GM18861 (cell line): ENCODE data around the gene ZNF407.

Experiments used
- ATAC-seq: cut with Tn5 transposase; IDR thresholded peaks from one replicate; pipeline ENCODE4 v1.9.1; 2021; ENCODE audit not compliant: unreplicated experiment

ZNF407 gene

DNA sequence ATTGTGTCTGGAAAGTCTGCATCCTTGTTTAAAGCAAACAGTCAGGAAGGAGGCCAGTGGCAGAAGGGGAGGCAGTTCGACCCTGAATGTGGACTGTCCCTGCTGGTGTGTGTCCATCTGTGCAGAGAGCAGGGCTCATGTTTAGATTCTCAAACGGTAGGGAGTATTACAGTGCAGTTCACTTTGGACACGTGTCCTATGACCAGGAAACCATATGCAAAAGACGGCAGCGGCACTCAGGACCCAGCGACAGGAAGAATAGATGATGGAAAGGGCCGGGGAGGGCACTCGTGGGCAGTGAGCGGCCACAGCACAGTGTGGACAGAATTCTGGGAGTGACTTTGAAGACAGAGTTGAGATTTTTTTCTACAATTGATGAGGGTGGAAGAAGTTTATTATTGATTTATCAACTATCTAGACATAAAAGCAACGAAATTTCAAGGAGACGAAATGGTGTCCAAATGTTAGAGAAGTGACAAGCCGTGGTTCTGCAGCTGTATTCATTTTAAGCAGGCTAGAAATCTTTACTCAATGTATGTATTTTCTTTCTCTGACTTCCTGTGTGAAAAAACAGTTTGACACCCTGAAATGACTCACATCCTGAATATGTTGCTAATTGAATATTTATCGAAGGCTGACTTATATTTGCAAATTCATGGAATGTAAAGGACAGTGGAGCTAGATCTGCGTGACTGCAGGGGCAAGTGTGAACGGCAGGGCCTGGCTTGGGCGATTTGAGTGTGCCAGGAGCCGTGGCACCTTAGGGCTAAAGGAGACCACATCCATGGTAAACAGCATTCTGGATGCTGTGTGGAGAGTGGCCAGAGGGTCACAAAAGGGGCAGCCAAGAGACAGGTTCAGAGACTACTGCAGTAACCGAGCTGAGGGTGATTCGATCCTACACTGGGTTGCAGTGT is 397.1 kb downstream of the ZNF407 start:
- ATAC-seq: peak; percentile 62

DNA sequence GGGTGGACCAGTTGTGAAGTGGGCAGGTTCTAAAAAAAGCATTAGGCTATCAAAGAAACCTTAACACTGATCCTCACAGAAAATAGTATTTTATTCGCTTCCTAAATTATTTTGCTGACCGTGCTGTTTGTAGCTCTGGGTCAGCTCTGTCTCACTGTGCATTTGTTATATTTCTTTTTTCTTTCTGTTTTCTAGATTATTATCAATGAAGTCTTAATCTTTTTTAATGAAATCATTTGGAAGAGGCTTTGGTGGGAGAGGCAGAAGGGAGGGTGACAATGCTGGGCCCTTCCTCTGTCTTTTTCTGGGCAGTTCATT is 397.7 kb downstream of the ZNF407 start:
- ATAC-seq: no peak

DNA sequence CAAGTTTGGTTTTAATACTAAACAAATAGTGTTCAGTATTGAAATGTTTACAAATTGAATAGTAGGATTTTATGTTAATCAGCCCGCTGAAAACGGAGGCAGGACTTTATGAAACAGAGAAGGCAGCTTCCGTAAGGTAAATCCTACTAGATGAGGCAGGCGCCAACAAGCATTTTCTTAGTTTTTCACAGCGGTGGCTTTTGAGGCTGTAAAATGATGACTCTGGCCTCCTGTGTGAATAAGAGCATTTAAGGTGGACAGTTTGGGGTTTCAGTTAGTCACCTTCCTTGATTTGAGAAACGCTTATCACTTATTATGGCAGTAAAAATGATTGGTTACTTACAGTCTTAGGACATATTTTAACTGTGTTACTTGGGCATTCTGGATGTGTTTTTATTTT is 398.4 kb downstream of the ZNF407 start:
- ATAC-seq: no peak

DNA sequence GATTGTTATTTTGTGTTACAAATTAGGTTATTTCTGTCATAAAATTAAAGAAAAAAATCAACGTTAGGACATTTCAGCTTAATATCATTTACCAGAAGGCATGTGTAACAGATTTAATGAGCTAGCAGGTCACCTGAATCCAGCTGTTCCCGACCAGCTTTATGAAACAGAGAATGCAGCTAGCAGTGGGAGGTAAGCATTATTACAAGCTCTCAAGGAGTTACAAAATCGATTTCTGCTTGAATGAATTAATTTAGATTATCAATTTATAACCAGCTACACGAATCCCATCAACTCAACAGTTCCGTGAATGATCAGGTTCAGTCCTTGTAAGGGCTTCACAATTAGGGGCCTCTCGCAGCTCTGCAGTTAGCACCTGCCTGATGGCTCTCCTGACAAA is 399.3 kb downstream of the ZNF407 start:
- ATAC-seq: no peak

DNA sequence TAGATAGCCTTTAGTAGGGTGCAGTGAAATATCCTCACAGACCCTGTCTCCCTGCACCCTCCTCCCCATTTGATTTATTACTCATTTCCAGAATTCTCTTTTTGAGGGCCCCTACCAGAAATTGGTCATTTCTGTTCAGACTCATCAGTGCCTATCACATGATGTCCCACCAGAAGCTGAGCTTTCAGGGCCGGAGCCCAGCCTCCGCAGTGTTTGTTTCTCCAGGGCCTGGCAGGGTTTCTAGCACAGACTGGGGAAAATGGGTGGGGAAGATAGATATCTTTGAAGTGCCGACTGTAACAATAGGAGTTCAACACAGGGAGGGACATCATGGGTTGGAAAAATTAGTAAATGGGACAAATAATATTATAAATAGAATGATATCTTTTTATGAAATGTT is 403.2 kb downstream of the ZNF407 start:
- ATAC-seq: no peak

DNA sequence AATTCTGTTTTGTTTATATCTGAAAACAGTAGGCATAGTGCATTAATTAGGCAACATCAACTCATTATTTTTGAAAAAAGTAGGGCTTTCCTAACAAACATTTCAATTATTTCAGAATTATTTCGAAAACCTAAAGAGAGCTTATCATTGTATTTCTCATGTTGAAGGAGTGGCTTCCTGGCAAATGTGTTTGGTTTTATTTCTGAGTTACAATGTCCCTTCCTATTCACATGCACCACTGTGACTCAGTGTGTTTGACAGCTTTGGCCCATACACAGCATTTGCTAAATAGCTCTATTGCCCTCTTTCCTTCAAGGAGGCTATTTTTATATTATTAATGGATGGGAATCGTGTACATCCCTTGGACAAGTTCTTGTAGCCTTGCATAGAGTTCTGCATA is 405.4 kb downstream of the ZNF407 start:
- no peak for ATAC-seq

DNA sequence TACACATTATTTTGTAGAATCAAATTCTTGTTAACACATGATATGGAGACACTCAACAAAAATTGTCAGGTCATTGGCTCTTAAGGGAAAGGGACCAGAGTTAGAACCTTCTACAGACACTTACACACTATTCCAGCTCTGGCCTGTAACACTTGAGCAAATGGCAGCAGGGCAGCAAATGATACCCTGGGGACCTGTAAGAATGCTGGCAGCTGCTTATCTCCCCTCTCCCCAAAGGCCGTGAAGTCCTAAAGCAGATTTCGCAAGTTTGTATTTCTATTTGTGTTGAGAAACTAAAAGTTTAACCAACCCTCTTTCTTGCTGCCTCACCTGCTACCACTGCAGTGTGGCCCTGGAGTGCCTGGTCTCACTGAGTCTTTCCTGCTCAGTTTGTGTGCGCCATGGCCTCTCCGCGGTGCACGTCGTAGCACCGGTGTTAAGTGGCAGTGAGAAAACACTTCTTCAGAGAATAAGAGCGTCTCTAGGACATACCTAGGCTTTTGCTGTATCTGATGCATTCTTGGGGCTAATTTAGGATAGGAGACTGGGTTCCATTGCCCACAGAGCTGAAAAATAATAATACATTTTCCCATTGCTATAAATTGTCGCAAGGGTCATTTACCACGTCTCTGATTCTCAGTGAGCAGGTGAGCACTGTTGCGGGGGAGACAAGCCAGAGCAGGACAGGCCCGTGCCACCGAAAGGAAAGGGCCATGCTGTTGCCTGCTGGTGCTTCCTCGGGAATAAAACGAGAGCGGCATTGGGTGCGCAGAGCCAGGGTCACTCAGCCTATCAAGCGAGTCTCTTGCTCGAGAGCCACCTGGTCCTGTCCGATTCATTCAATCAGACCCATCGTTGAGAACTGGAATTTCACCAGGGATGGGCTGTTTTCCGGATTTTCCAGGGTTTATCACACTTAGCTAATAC is 406.4 kb downstream of the ZNF407 start:
- ATAC-seq: no peak

DNA sequence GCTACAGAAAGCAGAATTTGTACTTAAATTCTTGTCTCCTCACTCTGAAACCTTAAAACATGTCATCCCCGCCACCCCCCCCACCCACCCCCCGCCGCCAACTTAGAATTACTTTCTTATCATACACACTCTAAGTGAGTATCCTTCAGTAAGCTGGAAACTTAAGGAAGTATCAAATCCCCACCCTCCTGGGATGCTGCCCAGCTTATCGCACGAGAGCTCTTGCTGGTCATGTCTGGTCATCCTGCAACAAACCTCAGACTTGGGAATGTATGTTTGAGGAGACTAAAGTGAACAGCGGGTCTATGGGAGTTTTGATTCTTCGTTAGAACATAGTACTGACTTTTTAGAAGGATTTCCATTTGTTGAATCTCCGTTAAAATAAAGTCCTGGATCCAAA is 408.0 kb downstream of the ZNF407 start:
- no peak for ATAC-seq

DNA sequence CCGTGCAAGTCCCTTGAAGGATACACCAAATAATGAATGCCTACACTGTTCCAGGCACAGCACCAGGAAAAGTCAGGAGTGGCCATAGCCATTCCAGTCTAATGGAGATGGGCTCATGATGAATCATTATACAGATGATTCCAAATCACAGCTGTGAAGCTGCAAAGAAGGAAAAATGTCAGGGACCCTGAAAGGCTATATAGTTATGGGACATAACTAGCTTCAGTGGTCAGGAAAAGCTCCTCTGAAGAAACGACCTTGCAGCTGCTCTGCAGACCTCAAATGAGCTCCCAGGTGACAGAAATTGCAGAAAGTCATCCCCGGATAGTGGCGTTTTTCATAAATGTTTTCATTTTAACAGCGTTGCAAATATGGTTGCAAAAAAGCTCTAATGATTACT is 410.5 kb downstream of the ZNF407 start:
- ATAC-seq: no peak

DNA sequence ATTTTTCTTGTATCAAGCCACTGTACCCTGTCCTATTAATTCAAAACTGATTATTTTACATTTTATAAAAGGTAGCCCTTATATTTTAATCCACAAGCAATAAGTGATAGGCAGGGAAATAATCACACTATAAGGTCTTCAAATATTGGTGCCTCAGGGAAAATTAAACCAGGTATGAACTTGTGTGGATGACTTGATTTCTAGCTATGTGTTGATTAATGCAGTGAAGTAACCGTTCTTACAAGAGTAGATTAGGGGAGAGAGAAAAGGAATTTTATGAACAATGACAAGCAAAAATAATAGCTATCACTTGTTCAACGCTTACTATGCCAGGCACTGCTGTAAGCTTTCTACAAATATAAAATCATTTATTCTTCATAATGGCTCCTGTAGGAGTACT is 411.6 kb downstream of the ZNF407 start:
- ATAC-seq: no peak

DNA sequence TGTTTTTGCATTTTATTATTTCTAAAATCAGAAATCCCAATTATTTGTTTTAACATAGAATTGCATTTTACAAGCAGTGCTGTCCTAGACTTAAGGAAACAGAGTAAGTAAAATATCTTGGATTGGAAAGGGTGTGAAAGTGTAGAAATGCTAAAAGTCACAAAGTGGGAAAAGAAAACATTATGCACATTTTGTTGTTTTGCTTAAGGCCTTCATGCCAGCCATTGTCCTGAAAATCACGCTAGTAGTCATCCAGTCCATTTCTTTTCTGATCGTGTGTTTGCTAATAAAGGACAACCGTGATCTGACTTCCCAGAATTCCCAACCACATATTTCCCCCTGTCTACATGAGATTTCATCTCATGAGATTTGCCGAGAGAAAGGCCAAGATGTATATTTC is 412.2 kb downstream of the ZNF407 start:
- ATAC-seq: no peak

DNA sequence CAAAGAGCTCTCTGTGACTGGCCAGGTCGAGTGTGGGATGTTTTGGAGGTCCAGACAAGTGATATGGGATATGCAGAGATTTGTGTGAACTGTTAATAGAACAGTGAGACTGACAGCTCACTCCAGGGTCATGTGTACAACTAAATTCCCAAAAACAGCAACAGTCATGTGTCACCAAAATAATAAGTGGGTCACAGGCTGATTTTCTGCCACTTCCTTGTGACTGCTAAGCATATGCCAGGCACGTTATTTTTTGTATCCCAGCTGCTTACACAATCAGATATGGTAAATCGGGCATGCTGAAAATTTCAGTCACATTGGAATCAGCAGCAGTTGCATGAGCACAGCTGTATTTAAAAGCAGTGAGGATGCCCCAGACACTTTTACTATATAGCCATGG is 412.6 kb downstream of the ZNF407 start:
- no peak for ATAC-seq

DNA sequence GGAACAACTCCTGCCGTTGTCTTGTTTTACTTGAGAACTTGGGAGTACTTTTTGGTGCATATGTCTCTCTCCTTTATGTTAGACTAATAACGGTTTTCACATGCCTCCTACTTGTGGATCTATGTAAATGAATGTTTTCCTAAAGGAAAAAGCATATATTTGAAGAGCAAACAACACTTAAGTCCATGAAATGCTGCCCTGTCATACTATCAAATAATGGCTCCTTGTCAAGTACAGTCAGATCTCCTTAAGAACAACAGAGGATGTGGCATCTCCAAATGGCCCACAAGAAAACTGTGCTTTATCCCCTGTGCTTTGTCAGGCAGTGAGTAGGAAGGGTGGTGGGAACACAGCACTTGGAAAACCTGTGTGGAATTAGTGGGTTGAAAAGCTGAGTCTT is 413.0 kb downstream of the ZNF407 start:
- no peak for ATAC-seq

DNA sequence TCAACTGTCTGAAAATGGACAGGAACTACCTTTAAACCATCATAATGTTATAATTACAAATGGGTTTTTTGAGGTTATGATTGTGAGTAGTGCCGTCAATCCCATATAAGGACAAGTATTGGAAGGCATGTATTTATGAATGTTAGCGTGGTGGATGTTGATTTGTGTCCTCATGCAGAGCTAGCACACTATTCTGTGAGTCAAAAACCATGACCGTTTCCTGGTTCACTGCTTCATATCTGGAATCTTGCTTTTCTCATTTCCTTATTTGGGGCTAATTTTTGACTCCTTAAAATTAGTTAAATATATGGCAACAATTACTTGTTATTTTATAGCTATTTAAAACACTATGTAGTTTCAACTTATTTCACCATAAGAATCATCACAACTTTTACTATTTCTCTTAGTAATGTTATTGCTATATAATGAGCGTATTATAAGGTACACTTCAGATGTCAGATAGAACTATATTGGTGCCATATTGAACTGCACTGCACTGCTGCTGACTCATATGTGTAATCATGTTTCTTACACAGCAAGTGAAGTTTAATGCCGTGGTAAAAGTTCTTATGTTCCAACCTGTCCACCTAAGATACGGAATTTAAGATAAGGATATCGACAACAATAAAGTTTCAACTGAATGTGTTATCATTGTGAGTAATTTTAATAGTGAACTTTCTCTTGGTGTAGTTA is 418.5 kb downstream of the ZNF407 start:
- peak; percentile 94 for ATAC-seq

DNA sequence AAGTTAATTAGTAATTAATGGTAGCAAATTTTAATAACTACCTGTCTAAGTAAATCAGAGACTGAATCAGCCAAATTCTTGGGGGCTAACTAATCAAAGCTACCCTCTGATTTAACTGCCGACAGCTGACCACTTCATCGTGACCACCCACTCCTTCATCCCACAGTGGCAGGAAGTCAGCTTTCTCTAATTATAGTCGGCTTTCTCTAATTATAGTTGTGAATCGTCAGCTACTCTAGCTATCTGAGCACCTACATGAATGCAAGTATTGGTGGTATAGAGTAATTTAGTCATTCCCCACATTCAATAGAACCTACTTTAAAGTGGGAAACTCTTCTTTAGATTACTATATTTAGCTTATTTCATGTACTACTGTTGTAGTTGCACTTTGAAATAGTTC is 425.8 kb downstream of the ZNF407 start:
- ATAC-seq: no peak

DNA sequence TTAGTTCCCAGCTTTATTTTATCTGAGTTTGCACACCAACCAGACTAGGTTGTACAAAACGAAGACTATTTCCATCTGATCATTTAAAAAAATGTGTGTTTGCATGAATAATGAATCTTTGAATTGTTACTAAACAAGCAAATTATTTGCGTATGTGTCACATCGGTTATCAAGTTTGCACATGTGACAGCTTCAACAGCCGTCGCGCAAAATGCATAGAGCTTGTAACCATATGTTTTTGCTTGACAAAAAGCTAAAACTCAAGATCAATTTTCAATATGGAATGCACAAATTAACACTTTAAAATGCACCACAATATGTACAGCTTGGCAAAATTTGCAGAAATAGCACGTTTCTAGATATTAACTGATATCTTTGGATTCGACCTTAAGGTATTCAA is 427.2 kb downstream of the ZNF407 start:
- ATAC-seq: no peak

DNA sequence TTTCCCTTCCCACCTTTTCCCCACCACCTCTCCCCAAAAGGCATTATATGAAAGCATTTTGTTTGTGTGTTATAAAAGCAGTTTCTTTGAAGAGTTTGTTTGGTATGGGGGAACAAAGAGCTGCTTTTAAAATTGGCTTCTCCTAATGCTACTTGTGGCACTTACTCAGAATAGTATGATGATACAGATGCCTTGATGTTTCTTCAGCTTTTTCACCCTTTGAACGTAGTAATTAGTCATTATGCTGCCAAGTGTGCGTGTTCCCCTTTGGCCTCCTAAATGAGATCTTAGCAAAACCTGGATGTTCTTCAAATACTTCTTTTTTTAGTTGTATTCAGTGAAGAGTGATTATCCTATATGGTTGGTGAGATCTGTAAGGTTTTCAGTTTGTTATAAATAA is 427.9 kb downstream of the ZNF407 start:
- ATAC-seq: no peak

DNA sequence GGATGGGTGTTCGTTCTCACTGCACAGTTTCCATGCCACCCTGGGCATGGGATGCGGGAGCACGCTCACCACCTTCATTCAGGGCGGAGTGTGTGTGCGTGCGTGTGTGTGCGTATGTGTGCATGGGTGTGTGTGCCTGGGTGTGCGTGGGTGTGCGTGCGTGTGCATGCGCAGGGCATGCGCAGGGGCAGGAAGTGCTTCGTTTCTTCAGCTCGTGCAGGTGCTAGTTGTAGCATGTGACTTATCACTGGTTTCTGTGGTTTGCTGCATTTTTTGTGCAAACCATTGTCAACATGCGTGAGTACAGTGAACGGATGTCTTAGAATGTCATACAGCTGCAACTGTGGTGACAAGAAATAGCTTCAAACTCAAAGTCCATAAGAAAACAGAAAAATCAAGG is 431.8 kb downstream of the ZNF407 start:
- ATAC-seq: no peak

DNA sequence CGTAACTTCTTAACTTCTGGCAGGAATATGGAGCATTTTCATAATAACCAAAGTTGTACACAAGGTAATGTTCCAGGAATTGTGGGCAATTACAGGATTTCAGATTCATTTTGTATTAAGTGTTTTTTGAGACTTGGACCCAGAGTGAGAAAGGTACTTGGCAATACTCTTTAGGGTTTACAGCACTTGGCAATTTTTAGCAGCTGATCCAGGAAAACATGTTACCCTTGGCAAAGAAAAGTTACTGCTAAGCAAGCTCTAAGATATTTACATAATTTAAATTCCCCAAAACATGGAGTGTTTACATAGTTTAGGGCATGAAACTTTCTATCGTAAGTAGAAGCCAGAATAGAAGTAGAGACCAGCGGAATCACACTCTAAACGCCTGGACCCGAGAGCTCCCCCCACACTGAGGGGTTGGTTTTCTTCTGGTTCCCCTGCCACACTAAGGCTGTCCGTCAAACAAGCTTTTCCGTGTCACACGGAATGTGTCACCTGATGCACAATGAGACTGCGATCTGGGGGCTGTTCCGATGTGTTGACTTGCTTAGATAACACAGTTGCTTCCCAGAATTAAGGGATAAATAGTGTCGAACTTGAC is 434.1 kb downstream of the ZNF407 start:
- ATAC-seq: no peak

DNA sequence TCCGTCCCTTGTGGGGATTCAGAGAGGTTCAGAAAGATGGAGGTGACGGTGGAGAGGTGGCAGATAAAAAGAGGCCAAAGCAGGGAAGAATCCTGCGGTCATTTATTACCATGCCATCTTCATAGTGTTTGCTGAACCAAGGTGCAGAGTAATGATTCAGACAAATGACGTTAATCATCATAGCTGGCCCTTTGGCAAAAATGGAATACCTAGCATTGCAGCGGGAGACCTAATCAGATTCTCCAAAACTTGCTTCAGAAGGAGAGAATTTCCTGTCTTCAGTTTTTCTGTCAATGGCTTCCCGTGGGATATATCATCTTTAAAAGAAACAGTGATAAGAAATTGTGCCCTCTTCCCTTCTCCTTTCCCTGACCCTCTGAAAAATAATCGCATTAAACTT is 435.8 kb downstream of the ZNF407 start:
- no peak for ATAC-seq

DNA sequence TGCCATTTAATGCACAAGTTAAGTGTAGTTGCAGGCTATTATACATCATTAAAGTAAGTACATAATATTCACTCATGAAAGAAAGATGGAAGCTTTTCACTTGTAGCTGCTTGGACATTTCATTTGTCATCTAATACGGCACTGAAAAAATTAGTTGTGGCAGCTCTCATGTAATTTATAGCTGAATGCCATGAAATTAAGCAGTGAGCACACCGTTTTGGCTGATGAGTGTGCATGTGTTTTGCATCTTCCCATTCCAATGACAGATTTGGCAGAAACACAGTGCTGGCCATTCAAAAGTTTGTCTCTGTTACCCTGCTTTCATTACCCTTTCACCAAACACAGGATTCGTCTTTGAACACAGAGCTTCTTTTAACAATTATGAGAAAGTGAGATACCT is 437.3 kb downstream of the ZNF407 start:
- ATAC-seq: no peak
